Duodenal mucosa (tissue), 2 donors: ENCODE results near the gene NAV2.

Experiments
- H3K27ac ChIP-seq: one replicate; pipeline ENCODE4 v1.7.0; 2013; ENCODE audit warnings: low read depth, low read length
- H3K27me3 ChIP-seq, 2 donors: one replicate each; pipeline ENCODE4 v1.7.0; 2013; ENCODE audit warnings: low read length in 2 of 2, control low read depth in 1 of 2; ENCODE audit not compliant: insufficient read depth in 2 of 2, control insufficient read depth in 1 of 2
- H3K36me3 ChIP-seq, 2 donors: one replicate each; pipeline ENCODE4 v1.7.0; 2013; ENCODE audit warnings: low read length in 2 of 2, control low read depth in 1 of 2; ENCODE audit not compliant: insufficient read depth in 2 of 2, control insufficient read depth in 1 of 2
- H3K4me1 ChIP-seq, 2 donors: one replicate each; pipeline ENCODE4 v1.7.0; 2013; ENCODE audit warnings: low read length in 2 of 2, control low read depth in 1 of 2; ENCODE audit not compliant: insufficient read depth in 2 of 2, control insufficient read depth in 1 of 2
- H3K4me3 ChIP-seq, 2 donors: one replicate each; pipeline ENCODE4 v1.7.0; 2013; ENCODE audit warnings: low read length in 2 of 2, low read depth in 1 of 2
- H3K9ac ChIP-seq, 2 donors: one replicate each; pipeline ENCODE4 v1.7.0; 2013; ENCODE audit warnings: low read length in 2 of 2, low read depth in 1 of 2
- H3K9me3 ChIP-seq, 2 donors: one replicate each; pipeline ENCODE4 v1.7.0; 2013; ENCODE audit warnings: low read length in 2 of 2, control low read depth in 1 of 2; ENCODE audit not compliant: control insufficient read depth in 1 of 2

NAV2 gene

DNA sequence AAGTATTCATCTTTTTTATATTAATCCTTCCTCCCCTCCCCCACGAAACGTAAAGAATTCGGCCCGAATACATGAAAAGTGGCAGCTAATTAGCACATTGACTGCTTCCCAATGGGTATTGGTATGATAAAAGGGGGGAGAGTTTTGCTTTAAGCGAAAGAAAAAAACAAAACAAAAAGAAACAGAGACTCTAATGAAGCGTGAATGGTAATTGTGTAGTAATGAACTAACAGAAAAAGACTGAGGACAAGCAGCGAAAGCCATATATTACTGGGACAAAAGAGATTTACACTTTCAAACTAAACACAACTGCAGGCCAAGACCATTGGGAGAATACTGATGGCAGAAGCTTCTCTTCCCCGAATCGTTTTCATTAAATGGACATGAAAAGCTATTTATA is 445.1 kb downstream of the NAV2 start:
- no peak overlapping the region for H3K4me3 ChIP-seq
- no peak overlapping the region for H3K9ac ChIP-seq
- no peaks in the 10 kb centered on the region for H3K36me3 ChIP-seq
- peaks cover 78 to 84% of the 10 kb centered on the region in 2 donors for H3K27me3 ChIP-seq
- no peaks in the 10 kb centered on the region for H3K9me3 ChIP-seq
- no peaks in the 10 kb centered on the region for H3K4me1 ChIP-seq
- no peak overlapping the region for H3K27ac ChIP-seq

DNA sequence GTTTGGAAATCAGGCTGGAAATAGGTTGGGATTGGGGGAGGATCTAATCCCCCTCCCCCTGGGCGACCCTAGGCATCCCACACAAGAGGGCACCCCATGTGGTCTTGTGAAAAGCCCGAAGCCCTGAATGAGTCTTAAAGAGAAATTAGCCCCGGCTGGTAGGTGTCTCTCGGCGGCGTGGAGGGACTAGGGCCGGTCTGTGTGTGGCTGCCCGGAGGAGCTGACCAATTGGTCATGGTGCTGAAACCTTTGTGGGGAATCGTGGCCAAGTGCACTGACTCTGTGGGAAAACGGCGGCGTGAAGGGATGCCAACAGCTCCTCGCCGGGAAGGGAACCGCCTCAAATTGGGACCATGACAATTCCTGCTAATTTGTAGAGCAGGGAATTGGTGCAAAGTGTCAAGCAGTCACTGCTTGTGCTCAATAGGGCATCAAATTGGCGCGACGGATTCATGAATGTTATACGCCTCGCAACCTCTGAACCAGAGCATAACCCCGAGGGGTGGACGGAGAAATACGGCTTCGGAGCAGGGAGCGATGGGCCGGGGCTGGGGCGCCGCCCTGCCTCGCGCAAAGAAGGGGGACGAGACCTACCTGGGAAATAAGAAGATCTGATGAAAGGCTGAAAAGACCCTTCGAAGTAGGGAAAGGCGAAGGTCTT is 446.1 kb downstream of the NAV2 start:
- no peak overlapping the region for H3K9ac ChIP-seq
- no peak overlapping the region for H3K4me3 ChIP-seq
- H3K4me1 ChIP-seq = no peaks in the 10 kb centered on the region
- H3K9me3 ChIP-seq = no peaks in the 10 kb centered on the region
- no peak overlapping the region for H3K27ac ChIP-seq
- peaks cover 84 to 87% of the 10 kb centered on the region in 2 donors for H3K27me3 ChIP-seq
- H3K36me3 ChIP-seq = no peaks in the 10 kb centered on the region

DNA sequence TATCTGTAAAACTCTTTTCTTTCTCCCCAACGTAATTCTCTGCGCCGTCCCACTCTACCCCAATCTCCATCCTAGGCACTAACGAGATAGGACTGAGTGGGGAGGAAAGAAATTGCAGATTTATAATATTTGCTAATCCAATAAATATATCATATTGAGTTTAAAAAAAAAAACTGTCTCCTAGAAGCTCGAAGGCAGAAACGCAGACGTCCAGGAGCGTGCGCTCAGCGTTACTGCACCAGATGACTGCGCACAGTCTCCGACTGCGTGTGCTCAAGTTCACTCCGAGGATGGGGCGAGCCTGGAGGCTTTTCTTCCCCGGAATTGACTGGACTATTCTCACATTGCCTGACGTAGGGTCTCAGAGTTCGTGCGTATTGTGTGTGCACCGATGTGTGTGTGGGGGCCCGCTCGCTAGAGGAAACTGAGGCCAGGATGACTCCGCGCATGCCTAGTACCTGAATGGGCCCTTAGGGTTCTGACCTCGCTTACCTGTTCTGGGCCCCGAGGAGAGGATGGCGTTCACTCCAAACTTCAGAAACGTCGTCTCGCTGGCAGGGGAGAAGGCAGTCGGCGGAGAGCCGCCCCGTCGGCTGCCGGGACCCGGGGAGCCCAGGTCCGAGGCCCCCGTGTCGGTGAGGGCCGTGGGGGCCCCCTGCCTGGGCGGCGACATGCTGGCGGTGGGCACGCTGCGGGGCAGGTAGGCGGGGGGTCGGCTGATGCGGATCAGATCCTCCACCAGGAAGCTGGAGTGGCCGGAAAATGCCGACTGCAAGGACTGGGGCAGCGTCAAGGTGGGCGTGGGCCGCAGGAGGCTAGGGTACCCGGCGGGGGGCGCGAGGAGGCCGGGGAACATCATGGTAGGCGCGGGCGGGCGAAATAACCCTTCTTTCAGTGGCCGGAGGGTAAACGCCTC is 447.1 kb downstream of the NAV2 start:
- Histone ChIP-seq H3K9ac (no peak overlapping the region), H3K4me1 (no peaks in the 10 kb centered on the region), H3K4me3 (no peak overlapping the region), H3K27ac (no peak overlapping the region), H3K36me3 (no peaks in the 10 kb centered on the region), H3K9me3 (no peaks in the 10 kb centered on the region), H3K27me3 (peaks cover 84 to 94% of the 10 kb centered on the region in 2 donors)

DNA sequence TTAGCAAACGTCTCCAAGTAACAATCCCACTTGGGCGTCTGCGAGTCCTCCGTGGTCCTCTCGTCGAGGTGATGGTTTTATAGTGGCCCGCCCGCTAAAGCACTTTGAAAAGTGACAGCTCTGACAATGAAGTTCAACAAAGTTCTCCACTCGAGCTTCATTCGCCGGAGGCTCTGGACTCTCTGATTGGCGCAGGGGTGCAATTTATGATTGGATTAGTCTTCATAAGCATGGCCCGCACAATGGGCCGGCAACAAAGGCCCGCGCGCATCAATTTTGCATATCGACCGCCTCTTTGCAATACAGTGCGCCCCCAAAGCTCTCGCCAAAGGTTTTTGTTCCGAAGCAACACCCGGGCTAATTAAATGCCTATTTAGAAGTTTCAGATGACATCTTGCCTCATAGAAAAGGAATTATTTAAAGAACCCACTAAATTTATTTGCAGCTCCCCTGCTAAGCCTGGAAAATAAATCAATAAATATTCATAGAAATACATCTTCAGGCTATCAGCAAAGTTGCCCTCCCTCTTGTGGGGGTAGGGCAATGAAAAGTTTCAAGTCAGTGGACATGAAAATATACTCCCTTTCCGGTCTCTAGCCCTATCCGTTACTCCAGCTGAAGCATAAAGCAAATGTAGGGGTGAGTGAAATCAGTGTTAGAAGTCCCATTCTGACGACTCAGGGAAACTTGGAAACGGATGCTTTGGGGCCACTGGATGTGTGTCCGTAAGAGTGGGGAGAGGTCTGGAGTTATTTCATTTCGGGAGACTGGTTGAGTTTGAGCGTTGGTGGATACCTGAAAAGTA is 448.0 kb downstream of the NAV2 start, which contains the start of gene DBX1:
Gene DBX1, minus strand, starts transcription at position 51 of the 805 bp plus-strand sequence. CDS start 151 bp downstream, outside the sequence.
- H3K4me3 ChIP-seq = no peak within 1 kb of the TSS
- no peak within 1 kb of the TSS for H3K9ac ChIP-seq
- H3K27ac ChIP-seq = no peak within 1 kb of the TSS
- H3K27me3 ChIP-seq = peaks cover 88 to 96% of the 10 kb centered on the region in 2 donors
- no peaks in the 10 kb centered on the region for H3K9me3 ChIP-seq
- H3K4me1 ChIP-seq = no peaks in the 10 kb centered on the region
- H3K36me3 ChIP-seq = no peaks in the 10 kb centered on the region

DNA sequence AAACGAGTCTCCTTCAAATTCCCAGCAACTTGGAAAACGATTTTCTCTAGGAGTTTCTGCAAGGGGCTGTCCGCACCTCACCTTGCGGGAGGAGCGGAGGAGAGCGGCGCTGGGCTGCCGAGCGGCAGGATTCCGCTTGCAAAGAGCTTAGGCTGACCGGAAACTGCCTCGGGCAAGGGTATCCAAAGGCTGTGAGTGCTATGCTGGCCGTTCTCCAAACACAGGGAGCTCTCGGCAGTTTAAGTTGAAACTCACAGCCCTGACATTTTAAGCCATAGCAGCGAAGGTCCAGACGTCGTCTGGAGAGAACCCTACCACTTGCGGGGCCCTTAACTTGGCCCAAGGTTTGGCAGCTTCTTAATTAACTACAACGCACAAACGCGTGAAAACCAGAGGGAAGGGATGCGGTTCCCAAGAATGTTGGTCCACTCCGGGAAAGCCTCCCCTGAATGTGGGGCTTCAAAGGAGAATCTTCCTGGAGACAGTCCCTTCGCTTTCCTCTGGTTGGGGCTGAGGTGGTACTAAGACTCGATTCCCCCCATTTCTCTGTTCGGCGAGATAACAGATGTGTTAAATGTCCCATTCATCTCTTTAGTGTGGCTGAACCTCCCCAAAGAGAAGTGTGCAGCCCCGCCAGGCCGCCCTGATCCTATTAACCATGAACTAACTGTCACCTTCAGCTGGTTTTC is 448.7 kb downstream of the NAV2 start:
- H3K4me3 ChIP-seq = no peak overlapping the region
- H3K27ac ChIP-seq = no peak overlapping the region
- no peaks in the 10 kb centered on the region for H3K36me3 ChIP-seq
- peaks cover 81 to 89% of the 10 kb centered on the region in 2 donors for H3K27me3 ChIP-seq
- H3K9ac ChIP-seq = no peak overlapping the region
- H3K9me3 ChIP-seq = no peaks in the 10 kb centered on the region
- no peaks in the 10 kb centered on the region for H3K4me1 ChIP-seq

DNA sequence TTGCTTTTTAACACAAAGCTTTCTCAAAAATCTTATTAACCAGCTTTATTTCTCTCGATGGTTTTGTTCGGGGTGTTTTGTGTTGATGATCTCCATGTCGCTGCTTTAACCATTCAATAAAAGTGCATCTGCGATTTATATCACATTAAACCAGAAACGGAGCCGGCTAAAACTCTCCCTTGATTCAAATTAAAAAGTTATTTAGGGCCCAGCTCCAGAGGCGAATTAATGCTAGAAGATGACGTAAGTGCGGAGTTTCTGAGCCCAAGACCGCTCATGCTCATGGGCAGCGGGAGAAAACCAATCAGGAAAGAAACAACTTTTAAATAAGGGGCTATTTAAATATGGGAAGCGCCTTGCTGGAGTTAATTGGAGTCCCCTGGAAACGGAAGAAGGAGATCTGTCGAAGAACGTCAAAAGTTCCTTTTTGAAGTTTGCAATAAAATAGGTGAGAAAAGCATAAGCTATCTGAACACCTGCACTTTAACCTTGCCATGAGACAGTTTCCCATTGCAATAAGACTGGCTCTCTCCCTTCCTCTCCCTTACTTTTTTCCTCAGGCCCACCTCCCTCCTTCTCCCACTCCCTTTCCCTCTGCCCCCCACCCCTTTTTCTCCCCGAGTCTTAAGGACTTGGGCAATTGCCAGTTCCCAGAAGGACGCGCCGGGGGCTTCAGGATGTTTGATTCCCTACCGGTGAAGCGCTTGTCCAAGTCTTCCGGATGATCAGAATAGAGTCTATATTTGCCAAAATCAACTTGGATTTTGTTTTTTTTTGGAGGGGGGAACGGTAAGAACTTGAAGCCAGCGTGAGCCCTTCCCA is 449.5 kb downstream of the NAV2 start:
- Histone ChIP-seq H3K9ac (no peak overlapping the region), H3K27ac (no peak overlapping the region), H3K4me1 (no peaks in the 10 kb centered on the region), H3K27me3 (peaks cover 74 to 84% of the 10 kb centered on the region in 2 donors), H3K4me3 (no peak overlapping the region), H3K36me3 (no peaks in the 10 kb centered on the region), H3K9me3 (no peaks in the 10 kb centered on the region)

DNA sequence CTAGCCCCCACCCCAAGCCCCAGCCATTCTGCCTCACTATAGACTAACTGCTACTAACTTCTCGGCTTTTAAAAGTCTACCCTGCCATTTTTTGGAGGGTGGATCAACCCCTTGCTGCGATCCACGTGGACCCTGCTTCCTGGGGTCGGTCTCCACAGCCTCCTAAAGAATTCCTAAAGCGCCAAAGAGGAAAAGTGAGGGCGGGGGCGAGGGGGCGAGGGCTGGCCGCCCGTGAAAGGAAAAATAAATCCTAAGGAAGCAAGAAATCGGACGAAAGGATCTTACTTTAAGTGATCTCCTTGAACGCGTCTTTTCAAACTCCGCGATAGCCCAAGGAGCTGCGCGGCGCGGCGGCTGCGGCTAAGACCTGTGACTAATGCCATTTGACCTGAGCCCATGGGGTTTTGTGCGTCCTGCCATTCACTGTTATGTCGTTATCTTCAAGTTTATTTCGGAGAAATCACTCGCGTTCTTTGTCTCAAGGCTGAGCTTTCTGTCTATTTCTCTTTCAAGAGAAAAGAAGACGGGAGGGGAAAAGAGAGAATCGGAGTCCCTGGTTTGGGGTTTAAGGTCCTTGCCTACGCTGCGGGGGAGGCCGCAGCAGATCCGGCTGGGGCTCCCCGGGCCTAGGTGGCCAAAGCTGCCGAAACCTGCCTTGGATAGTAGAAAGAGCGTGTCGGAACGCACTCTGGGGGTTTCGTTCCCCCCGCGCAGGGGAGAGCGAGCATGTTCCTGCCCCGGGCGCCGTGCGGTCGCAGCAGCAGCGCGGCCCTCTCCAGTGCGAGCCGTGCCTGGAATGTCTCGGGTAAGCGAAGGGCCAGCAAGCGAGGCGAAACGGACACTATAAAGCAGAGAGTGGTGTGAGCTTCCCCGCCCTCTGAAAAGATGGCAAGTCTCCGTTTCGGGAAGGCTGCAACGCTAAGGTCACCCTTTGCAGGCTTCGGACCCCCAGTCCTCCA is 450.5 kb downstream of the NAV2 start:
- Histone ChIP-seq H3K27ac (no peak overlapping the region), H3K4me1 (no peaks in the 10 kb centered on the region), H3K9ac (no peak overlapping the region), H3K36me3 (no peaks in the 10 kb centered on the region), H3K27me3 (peaks cover 71 to 81% of the 10 kb centered on the region in 2 donors), H3K4me3 (peak overlapping the region; percentile 7 to 32), H3K9me3 (no peaks in the 10 kb centered on the region)

DNA sequence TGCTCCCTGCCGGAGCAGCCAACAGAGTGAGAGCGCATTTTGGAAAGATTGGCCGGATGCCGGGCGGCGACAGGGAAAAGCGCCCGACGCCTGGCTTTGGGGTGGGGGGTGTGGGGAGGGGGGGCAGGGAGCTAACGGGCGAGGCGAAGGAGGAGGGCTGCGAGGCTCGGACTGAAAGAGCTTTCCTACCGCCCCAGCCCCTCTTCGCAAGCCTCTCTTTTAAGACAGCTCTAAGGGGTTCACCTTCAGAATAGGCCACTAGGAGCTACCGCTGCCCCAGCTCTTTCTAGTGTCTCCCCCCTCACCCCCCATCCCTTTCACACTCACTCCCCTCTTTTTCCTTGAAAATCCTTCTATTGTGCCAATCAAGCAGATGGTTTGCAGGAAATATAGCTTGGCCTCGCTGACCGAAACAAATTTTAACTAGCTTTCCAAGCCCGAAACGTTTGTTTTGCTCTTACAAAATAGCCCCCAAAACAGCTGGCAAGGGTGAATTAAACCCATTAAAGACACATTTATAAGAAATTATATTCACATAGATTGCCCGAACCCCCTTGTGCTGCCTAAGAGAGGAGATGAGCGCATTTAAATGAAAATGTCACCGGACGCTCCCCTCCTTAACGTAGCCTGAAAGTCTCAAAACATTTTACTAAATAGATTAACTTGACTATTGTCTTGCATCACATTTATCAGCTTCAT is 451.3 kb downstream of the NAV2 start:
- Histone ChIP-seq H3K9me3 (no peaks in the 10 kb centered on the region), H3K4me1 (no peaks in the 10 kb centered on the region), H3K27me3 (peaks cover 63 to 73% of the 10 kb centered on the region in 2 donors), H3K27ac (no peak overlapping the region), H3K9ac (no peak overlapping the region), H3K4me3 (peak overlapping the region; percentile 7 to 32), H3K36me3 (no peaks in the 10 kb centered on the region)
